Gastroesophageal sphincter (tissue), 3 donors: ENCODE data around the gene DOK6.

Source experiments
- CTCF ChIP-seq, 4 experiments: fragments of 200-600 bp in 2 of 4; fragments of 450-650 bp in 2 of 4; sonication (generic) in 1 of 4; IDR thresholded peaks; one replicate each; pipeline ENCODE4 v1.5.1; 2017 to 2019; ENCODE audit warnings: antibody characterized with exemption in 4 of 4, mild to moderate bottlenecking in 2 of 4, moderate library complexity in 2 of 4
- POLR2A ChIP-seq, 2 donors: fragments of 450-650 bp; IDR thresholded peaks; one replicate each; pipeline ENCODE4 v1.6.1; 2017; ENCODE audit warnings: antibody characterized with exemption in 2 of 2, mild to moderate bottlenecking in 2 of 2, moderate library complexity in 1 of 2
- POLR2AphosphoS5 ChIP-seq: sonication (generic); formaldehyde crosslinking; IDR thresholded peaks from one replicate; pipeline ENCODE4 v1.6.1; 2017; ENCODE audit warnings: antibody characterized with exemption

GRCh38 chr18:69365658-69366057 lies 35.0 kb upstream of the DOK6 start:
- TF ChIP-seq CTCF (IDR thresholded peaks at IDR 0.05) (no peak), POLR2A (IDR thresholded peaks at IDR 0.05) (no peak), POLR2AphosphoS5 (no peak)
